K562 (cell line): Measurements from ENCODE around the gene LRFN4. TPM values are rescaled to one million over a fixed set of nuclear protein-coding genes. Genes with fewer than 3 reads are reported as not detected.

ENCODE experiments used
- DMBX1 ChIP-seq: fragments of 250-450 bp; sonication (Bioruptor Pico); IDR thresholded peaks from 2 replicates; pipeline ENCODE4 v1.8.0; 2022; ENCODE audit warnings: inconsistent platforms, mild to moderate bottlenecking, moderate library complexity, borderline replicate concordance
- HDAC8 ChIP-seq: fragments of 450-650 bp; IDR thresholded peaks from 2 replicates; pipeline ENCODE4 v1.6.1; 2016; ENCODE audit warnings: mild to moderate bottlenecking, missing genetic modification characterization, moderate library complexity, missing compliant biosample characterization
- MAFK ChIP-seq: IDR thresholded peaks from 2 replicates; pipeline ENCODE4 v1.6.1; 2011; ENCODE audit warnings: low read length, improper control_type of control experiment
- MYC ChIP-seq, 2 experiments: fragments of 250-450 bp in 1 of 2; sonication (Bioruptor Pico) in 1 of 2; IDR thresholded peaks; 2 replicates each; pipeline versions ENCODE4 v1.5.1 to v1.6.1; 2012 to 2021; ENCODE audit warnings: low read depth in 2 of 2, borderline replicate concordance in 1 of 2, improper control_type of control experiment in 1 of 2, low read length in 1 of 2, mild to moderate bottlenecking in 1 of 2, moderate library complexity in 1 of 2
- NR1H2 ChIP-seq: sonication (generic); formaldehyde crosslinking; IDR thresholded peaks from 2 replicates; pipeline ENCODE4 v1.4.0; 2020; ENCODE audit warnings: mild to moderate bottlenecking, missing genetic modification reagents
- NR3C1 ChIP-seq: sonication (generic); formaldehyde crosslinking; IDR thresholded peaks from 2 replicates; pipeline ENCODE4 v1.8.1; 2022; ENCODE audit warnings: missing genetic modification reagents
- SREBF2 ChIP-seq: sonication (generic); formaldehyde crosslinking; IDR thresholded peaks from 2 replicates; pipeline ENCODE4 v1.4.0; 2020; ENCODE audit warnings: mild to moderate bottlenecking, missing genetic modification reagents
- STAG1 ChIP-seq: sonication (generic); formaldehyde crosslinking; IDR thresholded peaks from 2 replicates; pipeline ENCODE4 v1.5.0; 2020; ENCODE audit warnings: missing genetic modification reagents, borderline replicate concordance
- ZFX ChIP-seq: sonication (generic); formaldehyde crosslinking; IDR thresholded peaks from 2 replicates; pipeline ENCODE4 v1.8.0; 2022; ENCODE audit warnings: mild to moderate bottlenecking, missing genetic modification reagents, moderate library complexity
- ZNF165 ChIP-seq: fragments of 250-450 bp; sonication (Bioruptor Pico); IDR thresholded peaks from 2 replicates; pipeline ENCODE4 v1.4.0; 2020; ENCODE audit warnings: borderline replicate concordance
- polyA plus RNA-seq, 8 experiments: library from polyadenylated mRNA; depleted of rRNA in 4 of 8; stranded (reverse) in 5 of 8; unstranded in 3 of 8; fragments of >200 nt; fragmentation: Nextera tagmentation in 2 of 8; fragmentation: Illumina TruSeq in 1 of 8; extraction: Ambion mirVana in 2 of 8; extraction: Trizol in 1 of 8; gene quantifications; 2 replicates each; pipeline versions ENCODE4 v1.2.1 to v1.2.3, GENCODE V29; 2011 to 2014; ENCODE audit warnings: inconsistent platforms in 1 of 8, missing spikeins in 1 of 8
- total RNA-seq, 7 experiments: library from RNA; depleted of rRNA in 6 of 7; stranded (reverse); fragments of >200 nt in 6 of 7; fragmentation: Illumina TruSeq in 2 of 7; extraction: Trizol in 2 of 7; gene quantifications; 2 replicates each; pipeline versions ENCODE4 v1.2.1 to v1.2.3, GENCODE V29; 2011 to 2021; ENCODE audit warnings: low replicate concordance in 1 of 7
- TF ChIP-seq, protein P1 (sequence below), 2 experiments: fragments of 450-650 bp; IDR thresholded peaks; 2 replicates each; pipeline ENCODE4 v1.6.1; 2016
- TF ChIP-seq, protein P2 (sequence below), 2 experiments: fragments of 450-650 bp; IDR thresholded peaks; 2 replicates each; pipeline ENCODE4 v1.6.1; 2018; ENCODE audit warnings: mild to moderate bottlenecking in 2 of 2, low read depth in 1 of 2; ENCODE audit not compliant: partially characterized antibody in 2 of 2
- TF ChIP-seq, protein P3 (sequence below): fragments of 450-650 bp; IDR thresholded peaks from 2 replicates; pipeline ENCODE4 v1.6.1; 2017; ENCODE audit warnings: antibody characterized with exemption, mild to moderate bottlenecking

The LRFN4 gene
- total and polyA plus RNA-seq, 9 of the 15 experiments (the other 6 are each of a cell fraction or from before 2014, with no cell fraction given), result 0.10 to 60.1 (median 6.7) TPM

DNA sequence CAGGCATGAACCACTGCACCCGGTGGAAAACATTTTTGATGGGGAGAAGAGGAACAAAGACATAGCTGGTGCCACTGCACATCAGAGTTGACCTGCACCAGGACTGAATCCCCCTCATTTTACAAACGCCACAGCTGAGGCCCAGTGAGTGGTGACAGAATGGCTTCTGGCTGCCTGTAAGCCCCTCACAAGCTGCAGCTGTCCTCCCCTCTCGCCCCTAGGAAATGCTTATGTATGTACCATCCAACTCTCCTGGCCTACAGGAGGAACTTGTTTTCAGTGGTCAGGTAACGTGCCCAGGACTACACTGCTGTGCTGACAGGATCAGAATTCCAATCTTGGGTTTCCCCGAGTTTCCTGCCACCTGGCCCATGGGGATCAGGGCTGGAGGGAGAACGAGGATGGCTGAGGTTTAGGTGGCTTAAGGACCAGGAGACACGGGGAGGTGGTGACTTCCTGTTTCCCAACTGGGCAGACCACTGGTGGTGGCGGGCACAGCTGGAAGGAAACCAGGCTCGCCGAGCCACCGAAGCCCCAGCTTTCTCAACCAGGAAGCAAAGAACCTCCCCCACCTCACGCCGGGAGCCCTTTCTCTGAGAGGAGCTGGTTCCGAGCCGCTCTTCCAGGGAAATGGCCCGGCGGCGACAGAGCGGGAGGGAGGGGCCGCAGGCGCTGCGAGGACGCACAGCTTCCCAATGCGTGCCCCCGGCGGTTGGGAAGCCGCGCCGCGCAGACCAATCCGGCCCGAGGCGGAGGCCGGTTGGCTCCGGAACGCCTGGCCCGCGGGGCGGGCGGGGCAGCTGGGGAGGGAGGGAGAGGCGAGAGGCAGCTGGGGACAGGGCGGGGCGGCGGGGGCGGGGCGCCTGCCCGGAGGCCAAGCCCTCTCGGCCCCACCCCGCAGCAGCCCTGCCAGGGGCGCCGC lies 1.0 kb upstream of the LRFN4 start (continued):
- TF ChIP-seq, protein P1, sequence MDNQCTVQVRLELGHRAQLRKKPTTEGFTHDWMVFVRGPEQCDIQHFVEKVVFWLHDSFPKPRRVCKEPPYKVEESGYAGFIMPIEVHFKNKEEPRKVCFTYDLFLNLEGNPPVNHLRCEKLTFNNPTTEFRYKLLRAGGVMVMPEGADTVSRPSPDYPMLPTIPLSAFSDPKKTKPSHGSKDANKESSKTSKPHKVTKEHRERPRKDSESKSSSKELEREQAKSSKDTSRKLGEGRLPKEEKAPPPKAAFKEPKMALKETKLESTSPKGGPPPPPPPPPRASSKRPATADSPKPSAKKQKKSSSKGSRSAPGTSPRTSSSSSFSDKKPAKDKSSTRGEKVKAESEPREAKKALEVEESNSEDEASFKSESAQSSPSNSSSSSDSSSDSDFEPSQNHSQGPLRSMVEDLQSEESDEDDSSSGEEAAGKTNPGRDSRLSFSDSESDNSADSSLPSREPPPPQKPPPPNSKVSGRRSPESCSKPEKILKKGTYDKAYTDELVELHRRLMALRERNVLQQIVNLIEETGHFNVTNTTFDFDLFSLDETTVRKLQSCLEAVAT (IDR thresholded peaks at IDR 0.05), result 0 out of 4 replicates have a peak, but pooled peaks of 1 of the 2 experiments have one; percentile 36
- TF ChIP-seq, protein P2, sequence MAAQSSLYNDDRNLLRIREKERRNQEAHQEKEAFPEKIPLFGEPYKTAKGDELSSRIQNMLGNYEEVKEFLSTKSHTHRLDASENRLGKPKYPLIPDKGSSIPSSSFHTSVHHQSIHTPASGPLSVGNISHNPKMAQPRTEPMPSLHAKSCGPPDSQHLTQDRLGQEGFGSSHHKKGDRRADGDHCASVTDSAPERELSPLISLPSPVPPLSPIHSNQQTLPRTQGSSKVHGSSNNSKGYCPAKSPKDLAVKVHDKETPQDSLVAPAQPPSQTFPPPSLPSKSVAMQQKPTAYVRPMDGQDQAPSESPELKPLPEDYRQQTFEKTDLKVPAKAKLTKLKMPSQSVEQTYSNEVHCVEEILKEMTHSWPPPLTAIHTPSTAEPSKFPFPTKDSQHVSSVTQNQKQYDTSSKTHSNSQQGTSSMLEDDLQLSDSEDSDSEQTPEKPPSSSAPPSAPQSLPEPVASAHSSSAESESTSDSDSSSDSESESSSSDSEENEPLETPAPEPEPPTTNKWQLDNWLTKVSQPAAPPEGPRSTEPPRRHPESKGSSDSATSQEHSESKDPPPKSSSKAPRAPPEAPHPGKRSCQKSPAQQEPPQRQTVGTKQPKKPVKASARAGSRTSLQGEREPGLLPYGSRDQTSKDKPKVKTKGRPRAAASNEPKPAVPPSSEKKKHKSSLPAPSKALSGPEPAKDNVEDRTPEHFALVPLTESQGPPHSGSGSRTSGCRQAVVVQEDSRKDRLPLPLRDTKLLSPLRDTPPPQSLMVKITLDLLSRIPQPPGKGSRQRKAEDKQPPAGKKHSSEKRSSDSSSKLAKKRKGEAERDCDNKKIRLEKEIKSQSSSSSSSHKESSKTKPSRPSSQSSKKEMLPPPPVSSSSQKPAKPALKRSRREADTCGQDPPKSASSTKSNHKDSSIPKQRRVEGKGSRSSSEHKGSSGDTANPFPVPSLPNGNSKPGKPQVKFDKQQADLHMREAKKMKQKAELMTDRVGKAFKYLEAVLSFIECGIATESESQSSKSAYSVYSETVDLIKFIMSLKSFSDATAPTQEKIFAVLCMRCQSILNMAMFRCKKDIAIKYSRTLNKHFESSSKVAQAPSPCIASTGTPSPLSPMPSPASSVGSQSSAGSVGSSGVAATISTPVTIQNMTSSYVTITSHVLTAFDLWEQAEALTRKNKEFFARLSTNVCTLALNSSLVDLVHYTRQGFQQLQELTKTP (IDR thresholded peaks at IDR 0.05; ENCODE audit: low read depth in 1 of 2, partially characterized antibody in 2 of 2), result peak in 1 of 2 experiments; percentile 27
- TF ChIP-seq ZFX (CRISPR knock-in tag) (peak; percentile 87), NR1H2 (no peak), STAG1 (CRISPR knock-in tag) (no peak), SREBF2 (no peak), MAFK (no peak), DMBX1 (peak; percentile 66; the same call in 1 of the 2 replicates), ZNF165 (CRISPR knock-in tag) (peak; percentile 76; the same call in 1 of the 2 replicates), HDAC8 (tag) (no peak), NR3C1 (CRISPR knock-in tag) (no peak), MYC (IDR thresholded peaks at IDR 0.05; ENCODE audit: low read depth, low read length) (peak; percentile 58), MYC (CRISPR knock-in tag; IDR thresholded peaks at IDR 0.05; ENCODE audit: borderline replicate concordance, low read depth) (no peak)
- TF ChIP-seq, protein P3, sequence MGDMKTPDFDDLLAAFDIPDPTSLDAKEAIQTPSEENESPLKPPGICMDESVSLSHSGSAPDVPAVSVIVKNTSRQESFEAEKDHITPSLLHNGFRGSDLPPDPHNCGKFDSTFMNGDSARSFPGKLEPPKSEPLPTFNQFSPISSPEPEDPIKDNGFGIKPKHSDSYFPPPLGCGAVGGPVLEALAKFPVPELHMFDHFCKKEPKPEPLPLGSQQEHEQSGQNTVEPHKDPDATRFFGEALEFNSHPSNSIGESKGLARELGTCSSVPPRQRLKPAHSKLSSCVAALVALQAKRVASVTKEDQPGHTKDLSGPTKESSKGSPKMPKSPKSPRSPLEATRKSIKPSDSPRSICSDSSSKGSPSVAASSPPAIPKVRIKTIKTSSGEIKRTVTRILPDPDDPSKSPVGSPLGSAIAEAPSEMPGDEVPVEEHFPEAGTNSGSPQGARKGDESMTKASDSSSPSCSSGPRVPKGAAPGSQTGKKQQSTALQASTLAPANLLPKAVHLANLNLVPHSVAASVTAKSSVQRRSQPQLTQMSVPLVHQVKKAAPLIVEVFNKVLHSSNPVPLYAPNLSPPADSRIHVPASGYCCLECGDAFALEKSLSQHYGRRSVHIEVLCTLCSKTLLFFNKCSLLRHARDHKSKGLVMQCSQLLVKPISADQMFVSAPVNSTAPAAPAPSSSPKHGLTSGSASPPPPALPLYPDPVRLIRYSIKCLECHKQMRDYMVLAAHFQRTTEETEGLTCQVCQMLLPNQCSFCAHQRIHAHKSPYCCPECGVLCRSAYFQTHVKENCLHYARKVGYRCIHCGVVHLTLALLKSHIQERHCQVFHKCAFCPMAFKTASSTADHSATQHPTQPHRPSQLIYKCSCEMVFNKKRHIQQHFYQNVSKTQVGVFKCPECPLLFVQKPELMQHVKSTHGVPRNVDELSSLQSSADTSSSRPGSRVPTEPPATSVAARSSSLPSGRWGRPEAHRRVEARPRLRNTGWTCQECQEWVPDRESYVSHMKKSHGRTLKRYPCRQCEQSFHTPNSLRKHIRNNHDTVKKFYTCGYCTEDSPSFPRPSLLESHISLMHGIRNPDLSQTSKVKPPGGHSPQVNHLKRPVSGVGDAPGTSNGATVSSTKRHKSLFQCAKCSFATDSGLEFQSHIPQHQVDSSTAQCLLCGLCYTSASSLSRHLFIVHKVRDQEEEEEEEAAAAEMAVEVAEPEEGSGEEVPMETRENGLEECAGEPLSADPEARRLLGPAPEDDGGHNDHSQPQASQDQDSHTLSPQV, result peak; percentile 67; the same call in 1 of the 2 replicates
